ENCODE measurements around the gene HTT-AS. TPM values are rescaled to one million over a fixed set of nuclear protein-coding genes. Genes with fewer than 3 reads are reported as not detected.
"Not testable (repeated sequence)": the region's sequence is repeated elsewhere in the genome, so short reads cannot be mapped to it uniquely, and the experiment has no call there.

The HTT-AS gene
- total RNA-seq, 1 donor from 2014 or later, result not detected

- no peaks in the 10 kb centered on the region for H3K4me1 Mint-ChIP-seq (ENCODE audit: low read depth)
- H3K4me3 Mint-ChIP-seq (ENCODE audit: low read depth), result no peak overlapping the region
- intact Hi-C loops (cut with micrococcal nuclease), result no loop called here
- no peaks in the 10 kb centered on the region for H3K36me3 Mint-ChIP-seq (ENCODE audit: low read depth)
- no peaks in the 10 kb centered on the region for H3K9me3 Mint-ChIP-seq
- H3K27ac Mint-ChIP-seq, result no peak overlapping the region
- no peak for DNase-seq (ENCODE audit: low spot score)
- H3K27me3 Mint-ChIP-seq (ENCODE audit: low read depth), result no peaks in the 10 kb centered on the region
Observed at GRCh38 chr4:3065551-3065950, 8.8 kb downstream of the HTT-AS start.

- no peak overlapping the region for H3K4me3 Mint-ChIP-seq (ENCODE audit: low read depth)
- intact Hi-C loops (cut with micrococcal nuclease), result no loop called here
- H3K27me3 Mint-ChIP-seq (ENCODE audit: low read depth), result no peaks in the 10 kb centered on the region
- H3K36me3 Mint-ChIP-seq (ENCODE audit: low read depth), result no peaks in the 10 kb centered on the region
- H3K4me1 Mint-ChIP-seq (ENCODE audit: low read depth), result no peaks in the 10 kb centered on the region
- DNase-seq (ENCODE audit: low spot score), result no peak
- no peaks in the 10 kb centered on the region for H3K9me3 Mint-ChIP-seq
- no peak overlapping the region for H3K27ac Mint-ChIP-seq
Observed at GRCh38 chr4:3062471-3062870, 11.9 kb downstream of the HTT-AS start.

- Mint-ChIP-seq H3K27ac (no peak overlapping the region), H3K9me3 (peaks cover 9% of the 10 kb centered on the region), H3K27me3 (ENCODE audit: low read depth) (no peaks in the 10 kb centered on the region), H3K4me3 (ENCODE audit: low read depth) (no peak overlapping the region), H3K36me3 (ENCODE audit: low read depth) (peaks cover 4% of the 10 kb centered on the region), H3K4me1 (ENCODE audit: low read depth) (no peaks in the 10 kb centered on the region)
- no peak for DNase-seq (ENCODE audit: low spot score)
- intact Hi-C loops (cut with micrococcal nuclease), result no loop called here
Observed at GRCh38 chr4:3060946-3061345, 13.4 kb downstream of the HTT-AS start.

- H3K4me1 Mint-ChIP-seq (ENCODE audit: low read depth), result no peaks in the 10 kb centered on the region
- H3K9me3 Mint-ChIP-seq, result peaks cover 16% of the 10 kb centered on the region
- H3K36me3 Mint-ChIP-seq (ENCODE audit: low read depth), result peaks cover 8% of the 10 kb centered on the region
- intact Hi-C loops (cut with micrococcal nuclease), result no loop called here
- H3K4me3 Mint-ChIP-seq (ENCODE audit: low read depth), result no peak overlapping the region
- no peak overlapping the region for H3K27ac Mint-ChIP-seq
- H3K27me3 Mint-ChIP-seq (ENCODE audit: low read depth), result no peaks in the 10 kb centered on the region
- DNase-seq (ENCODE audit: low spot score), result no peak
Observed at GRCh38 chr4:3059943-3060342, 14.4 kb downstream of the HTT-AS start.

GRCh38 chr4:3054169-3054759, 20.1 kb downstream of the HTT-AS start:
- no peak for DNase-seq (ENCODE audit: low spot score)
- intact Hi-C loops (cut with micrococcal nuclease), result no loop called here
- Mint-ChIP-seq H3K27me3 (ENCODE audit: low read depth) (peaks cover 7% of the 10 kb centered on the region), H3K4me1 (ENCODE audit: low read depth) (no peaks in the 10 kb centered on the region), H3K27ac (no peak overlapping the region), H3K9me3 (peaks cover 23% of the 10 kb centered on the region), H3K36me3 (ENCODE audit: low read depth) (peaks cover 12% of the 10 kb centered on the region), H3K4me3 (ENCODE audit: low read depth) (no peak overlapping the region)

GRCh38 chr4:3051141-3051897, 23.0 kb downstream of the HTT-AS start:
- intact Hi-C loops (cut with micrococcal nuclease); H3K27ac Mint-ChIP-seq; H3K36me3 Mint-ChIP-seq (ENCODE audit: low read depth); H3K4me3 Mint-ChIP-seq (ENCODE audit: low read depth); DNase-seq (ENCODE audit: low spot score); H3K27me3 Mint-ChIP-seq (ENCODE audit: low read depth): not testable (repeated sequence)
- Mint-ChIP-seq H3K4me1 (ENCODE audit: low read depth) (peaks cover 13% of the 10 kb centered on the region), H3K9me3 (peaks cover 18% of the 10 kb centered on the region)

GRCh38 chr4:3047464-3048286, 26.7 kb downstream of the HTT-AS start:
- Mint-ChIP-seq H3K4me1 (ENCODE audit: low read depth) (peaks cover 27% of the 10 kb centered on the region), H3K36me3 (ENCODE audit: low read depth) (peaks cover 7% of the 10 kb centered on the region), H3K27me3 (ENCODE audit: low read depth) (peaks cover 8% of the 10 kb centered on the region), H3K27ac (peak overlapping the region; percentile 67), H3K9me3 (peaks cover 7% of the 10 kb centered on the region), H3K4me3 (ENCODE audit: low read depth) (peak overlapping the region; percentile 9)
- peak; percentile 83 for DNase-seq (ENCODE audit: low spot score)
- intact Hi-C loops (cut with micrococcal nuclease), result loop anchor here (1.0 to 5.0 kb wide), 4 partner anchors 27 to 300 kb away; partner anchors contain the start of genes HTT and HTT-AS

GRCh38 chr4:3046623-3047022, 27.7 kb downstream of the HTT-AS start:
- Mint-ChIP-seq H3K4me3 (ENCODE audit: low read depth) (no peak overlapping the region), H3K9me3 (peaks cover 7% of the 10 kb centered on the region), H3K4me1 (ENCODE audit: low read depth) (peaks cover 37% of the 10 kb centered on the region), H3K27ac (no peak overlapping the region), H3K36me3 (ENCODE audit: low read depth) (peaks cover 7% of the 10 kb centered on the region), H3K27me3 (ENCODE audit: low read depth) (peaks cover 6% of the 10 kb centered on the region)
- intact Hi-C loops (cut with micrococcal nuclease), result loop anchor here (1.0 to 5.0 kb wide), 4 partner anchors 28 to 299 kb away; partner anchors contain the start of genes HTT and HTT-AS
- no peak for DNase-seq (ENCODE audit: low spot score)

GRCh38 chr4:3046162-3046561, 28.2 kb downstream of the HTT-AS start:
- Mint-ChIP-seq H3K4me3 (ENCODE audit: low read depth) (no peak overlapping the region), H3K36me3 (ENCODE audit: low read depth) (peaks cover 7% of the 10 kb centered on the region), H3K9me3 (peaks cover 7% of the 10 kb centered on the region), H3K27me3 (ENCODE audit: low read depth) (peaks cover 5% of the 10 kb centered on the region), H3K27ac (no peak overlapping the region), H3K4me1 (ENCODE audit: low read depth) (peaks cover 38% of the 10 kb centered on the region)
- DNase-seq (ENCODE audit: low spot score), result no peak
- intact Hi-C loops (cut with micrococcal nuclease), result loop anchor here (2.0 to 5.0 kb wide), 3 partner anchors 41 to 299 kb away; no protein-coding TSS in a partner anchor

- intact Hi-C loops (cut with micrococcal nuclease), result loop anchor here (5.0 kb wide), 2 partner anchors 42 to 298 kb away; no protein-coding TSS in a partner anchor
- peak overlapping the region; percentile 31 for H3K4me3 Mint-ChIP-seq (ENCODE audit: low read depth)
Observed at GRCh38 chr4:3044870-3045819, 29.2 kb downstream of the HTT-AS start.

GRCh38 chr4:3043282-3044020, 30.9 kb downstream of the HTT-AS start:
- H3K27ac Mint-ChIP-seq, result no peak overlapping the region
- intact Hi-C loops (cut with micrococcal nuclease), result no loop called here

More at GRCh38 chr4:3044870-3045819, 29.2 kb downstream of the HTT-AS start:
- peak overlapping the region; percentile 82 for H3K27ac Mint-ChIP-seq
- H3K27me3 Mint-ChIP-seq (ENCODE audit: low read depth), result peaks cover 5% of the 10 kb centered on the region
- peaks cover 43% of the 10 kb centered on the region for H3K4me1 Mint-ChIP-seq (ENCODE audit: low read depth)
- H3K9me3 Mint-ChIP-seq, result peaks cover 7% of the 10 kb centered on the region
- peaks cover 7% of the 10 kb centered on the region for H3K36me3 Mint-ChIP-seq (ENCODE audit: low read depth)
- DNase-seq (ENCODE audit: low spot score), result peak; percentile 80

More at GRCh38 chr4:3043282-3044020, 30.9 kb downstream of the HTT-AS start:
- H3K4me1 Mint-ChIP-seq (ENCODE audit: low read depth), result peaks cover 43% of the 10 kb centered on the region
- peaks cover 7% of the 10 kb centered on the region for H3K36me3 Mint-ChIP-seq (ENCODE audit: low read depth)
- H3K4me3 Mint-ChIP-seq (ENCODE audit: low read depth), result no peak overlapping the region
- no peaks in the 10 kb centered on the region for H3K27me3 Mint-ChIP-seq (ENCODE audit: low read depth)
- no peak for DNase-seq (ENCODE audit: low spot score)
- peaks cover 7% of the 10 kb centered on the region for H3K9me3 Mint-ChIP-seq
